ENCODE results near the gene PTRHD1.

Gene PTRHD1

DNA sequence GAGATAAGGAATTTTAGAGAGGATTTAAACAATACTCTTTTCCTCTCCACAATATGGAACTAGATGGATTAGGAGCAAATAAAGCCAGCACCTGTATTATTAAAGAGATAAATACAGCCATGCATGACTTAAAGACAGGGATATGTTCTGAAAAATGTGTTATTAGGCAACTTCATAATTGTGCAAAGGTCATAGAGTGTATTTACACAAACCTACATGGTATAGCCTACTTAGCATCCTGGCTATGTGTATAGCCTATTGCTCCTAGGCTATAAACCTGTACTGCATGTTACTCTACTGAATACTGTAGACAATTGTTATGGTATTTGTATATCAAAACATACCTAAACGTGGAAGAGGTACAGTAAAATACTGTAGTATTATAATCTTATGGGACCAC lies 53.0 kb downstream of the PTRHD1 start:
- H3K27ac ChIP-seq (ENCODE audit: low read depth, low read length) = no peak overlapping the region
- peaks cover 8 to 31% (median 17%) of the 10 kb centered on the region in 5 donors for H3K36me3 ChIP-seq (ENCODE audit: control insufficient read depth in 5 of 5, insufficient read depth in 5 of 5, low read length in 5 of 5)
- no peaks in the 10 kb centered on the region for H3K9me3 ChIP-seq (ENCODE audit: control insufficient read depth in 5 of 5, low read length in 5 of 5)
- no peaks in the 10 kb centered on the region for H3K4me1 ChIP-seq (ENCODE audit: control insufficient read depth in 5 of 5, insufficient read depth in 5 of 5, low read length in 5 of 5)
- H3K4me3 ChIP-seq (ENCODE audit: low read depth in 1 of 5, low read length in 5 of 5) = no peak overlapping the region
- no peak overlapping the region for H3K9ac ChIP-seq (ENCODE audit: low read length in 5 of 5)
- no peaks in the 10 kb centered on the region for H3K27me3 ChIP-seq (ENCODE audit: control insufficient read depth in 5 of 5, insufficient read depth in 4 of 5, low read length in 5 of 5)

Data from subcutaneous abdominal adipose tissue (tissue), 5 donors.